HG03108 (cell line): ENCODE measurements around the gene BRK1.
"Not testable (repeated sequence)": the region's sequence is repeated elsewhere in the genome, so short reads cannot be mapped to it uniquely, and the experiment has no call there.

ENCODE experiments used
- ATAC-seq: cut with Tn5 transposase; IDR thresholded peaks from one replicate; pipeline ENCODE4 v1.9.1; 2021; ENCODE audit warnings: moderate library complexity; ENCODE audit not compliant: unreplicated experiment

Gene BRK1

GRCh38 chr3:10176150-10176549 lies 60.7 kb downstream of the BRK1 start:
- ATAC-seq, result not testable (repeated sequence)
